GM21526 (cell line): ENCODE measurements around the gene CFAP46.
"Not testable (repeated sequence)": the region's sequence is repeated elsewhere in the genome, so short reads cannot be mapped to it uniquely, and the experiment has no call there.

Experiments
- ATAC-seq: cut with Tn5 transposase; IDR thresholded peaks from one replicate; pipeline ENCODE4 v1.9.1; 2021; ENCODE audit warnings: moderate library complexity; ENCODE audit not compliant: unreplicated experiment, low FRiP score

Gene CFAP46

GRCh38 chr10:132836832-132837540 lies 105.4 kb downstream of the CFAP46 start:
- ATAC-seq = no peak

- no peak for ATAC-seq
Measured at GRCh38 chr10:132836248-132836831, 106.0 kb downstream of the CFAP46 start.

GRCh38 chr10:132835848-132836233 lies 106.5 kb downstream of the CFAP46 start:
- no peak for ATAC-seq

GRCh38 chr10:132834891-132835847 lies 107.2 kb downstream of the CFAP46 start:
- no peak for ATAC-seq

GRCh38 chr10:132834311-132834761 lies 108.0 kb downstream of the CFAP46 start:
- ATAC-seq = no peak

DNA sequence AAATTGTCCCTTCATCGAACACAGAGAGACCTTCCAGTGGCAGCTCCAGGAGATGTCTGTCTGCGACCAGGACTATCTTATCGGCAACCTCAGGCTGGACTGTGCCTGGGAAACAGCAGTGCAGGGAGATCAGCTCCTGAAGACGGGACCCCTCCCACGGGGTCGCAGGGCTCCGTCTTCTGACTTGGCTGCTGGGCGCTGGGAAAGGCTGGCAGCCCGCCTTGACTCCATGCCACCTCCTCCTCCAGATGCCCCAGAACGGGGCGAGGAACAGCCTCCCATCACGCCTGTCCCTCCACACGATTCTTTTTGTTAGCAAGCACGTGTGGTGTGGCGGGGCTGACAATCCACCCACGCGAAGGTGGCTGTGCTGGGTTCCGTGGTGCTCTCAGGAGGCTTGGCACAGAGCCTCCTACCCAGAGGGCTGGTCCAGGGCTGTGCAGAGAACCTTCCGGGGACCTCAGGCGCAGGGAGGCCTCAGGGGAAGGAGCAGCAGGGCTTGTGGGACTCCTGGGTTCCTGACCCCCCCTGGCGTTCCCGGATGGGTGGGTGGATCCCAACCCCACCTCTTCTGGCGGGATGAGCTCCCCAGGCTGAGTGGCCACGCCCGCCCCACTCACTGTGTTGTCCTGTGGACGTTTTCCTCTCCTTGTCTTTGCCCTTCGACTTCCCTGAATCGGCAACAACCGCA lies 108.8 kb downstream of the CFAP46 start:
- ATAC-seq = no peak

DNA sequence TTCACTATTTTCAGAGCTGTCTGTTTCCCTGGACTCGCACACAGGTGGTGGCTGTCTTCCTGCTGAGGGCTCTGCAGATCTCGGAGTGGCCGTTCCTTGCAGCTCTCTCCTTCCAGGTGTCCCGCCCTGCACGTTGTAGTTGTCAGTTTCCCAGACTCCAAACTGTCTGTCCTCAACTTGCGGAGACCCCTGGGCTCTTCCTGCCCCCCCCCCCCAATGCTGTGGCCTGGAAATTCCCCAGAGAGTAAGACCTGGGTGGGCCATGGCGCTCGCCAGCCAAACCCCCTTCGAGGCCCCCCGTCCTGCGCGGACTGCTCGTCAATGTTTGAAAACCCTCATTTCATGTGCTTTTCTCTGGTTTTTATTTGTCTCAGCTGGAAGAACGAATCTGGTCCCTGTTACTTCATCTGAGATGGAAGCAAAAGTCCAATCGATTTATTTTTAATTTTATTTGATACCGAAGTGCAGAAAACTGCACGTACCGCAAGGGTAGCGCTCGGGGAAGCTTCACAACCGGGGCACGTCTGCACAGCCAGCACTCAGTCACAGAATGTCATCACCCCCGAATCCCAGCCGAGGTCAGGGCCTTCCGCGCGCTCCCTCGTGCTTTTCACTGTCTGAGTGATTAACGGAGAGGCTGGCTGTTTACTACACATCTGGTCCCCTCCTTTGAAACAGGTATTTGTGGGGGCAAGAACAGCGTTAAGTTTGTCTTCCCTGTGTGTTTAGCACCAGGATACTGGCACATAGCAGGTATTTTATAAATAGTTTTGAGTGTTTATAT lies 110.0 kb downstream of the CFAP46 start:
- no peak for ATAC-seq

GRCh38 chr10:132829403-132829802 lies 113.0 kb downstream of the CFAP46 start:
- no peak for ATAC-seq

DNA sequence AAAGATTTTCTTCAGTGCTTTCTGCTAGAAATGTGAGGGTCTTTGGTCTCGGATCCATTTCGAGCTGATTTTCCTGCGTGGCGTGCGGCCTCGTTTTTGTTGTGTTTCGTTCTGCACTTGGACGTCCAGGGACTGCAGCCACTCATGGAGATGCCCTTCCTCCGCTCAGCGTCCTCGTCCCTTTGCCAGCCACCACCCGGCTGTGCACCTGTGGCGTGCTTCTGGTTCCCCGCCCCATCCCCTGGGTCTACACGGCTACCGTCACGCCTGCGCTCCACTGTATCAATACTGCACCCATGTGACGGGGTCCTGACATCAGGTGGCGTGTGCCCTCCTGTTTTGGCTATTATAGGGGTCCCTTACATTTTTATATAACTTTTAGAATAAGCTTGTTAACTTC lies 113.7 kb downstream of the CFAP46 start:
- ATAC-seq = no peak

DNA sequence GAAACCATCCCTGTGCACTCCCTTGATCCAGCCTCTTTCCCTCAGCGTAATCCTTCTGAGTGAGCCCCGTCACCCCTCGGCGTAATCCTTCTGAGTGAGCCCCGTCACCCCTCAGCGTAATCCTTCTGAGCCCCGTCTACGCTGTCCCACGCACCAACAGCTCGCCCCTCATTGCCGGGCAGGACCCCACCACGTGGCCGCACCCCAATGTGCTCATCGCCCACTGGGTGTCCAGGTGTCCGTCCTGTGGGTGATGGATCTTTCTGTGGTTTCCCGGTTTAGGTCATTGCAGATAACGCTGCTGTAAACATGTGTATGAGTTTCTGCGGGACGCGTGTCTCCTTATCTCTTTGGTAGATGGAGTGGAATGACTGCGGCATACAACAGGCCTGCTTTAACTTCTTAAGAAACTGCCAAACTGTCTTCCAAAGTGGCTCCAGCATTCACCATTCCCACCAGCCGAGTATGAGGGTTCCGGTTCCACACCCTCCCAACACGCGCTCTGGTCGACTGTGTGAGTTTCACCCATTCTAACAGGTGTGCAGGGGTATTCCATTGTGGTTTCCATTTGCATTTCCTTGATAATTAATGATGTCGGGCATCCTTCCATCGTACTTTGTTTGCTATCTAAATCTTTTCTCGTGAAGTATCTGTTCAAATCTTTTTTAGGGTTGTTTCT lies 114.4 kb downstream of the CFAP46 start:
- no peak for ATAC-seq

DNA sequence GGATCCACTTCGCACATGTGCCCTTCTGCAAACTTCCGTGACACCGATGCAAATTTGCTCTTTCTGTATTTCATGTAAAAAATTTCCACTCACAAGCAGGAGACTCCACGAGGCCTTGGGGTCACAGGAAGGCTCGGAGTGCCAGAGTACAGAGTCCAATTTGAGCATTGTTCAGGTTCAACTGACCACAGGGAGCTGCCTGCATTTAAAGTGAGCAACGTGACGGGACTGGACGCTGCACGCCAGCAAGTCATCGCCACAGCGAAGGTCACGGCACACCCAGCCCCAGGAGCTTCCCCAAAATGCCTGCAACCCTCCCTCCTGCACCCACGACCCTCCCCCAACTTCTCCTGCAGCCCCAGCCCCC lies 115.0 kb downstream of the CFAP46 start:
- ATAC-seq = no peak

GRCh38 chr10:132826524-132827422 lies 115.6 kb downstream of the CFAP46 start:
- ATAC-seq = no peak

DNA sequence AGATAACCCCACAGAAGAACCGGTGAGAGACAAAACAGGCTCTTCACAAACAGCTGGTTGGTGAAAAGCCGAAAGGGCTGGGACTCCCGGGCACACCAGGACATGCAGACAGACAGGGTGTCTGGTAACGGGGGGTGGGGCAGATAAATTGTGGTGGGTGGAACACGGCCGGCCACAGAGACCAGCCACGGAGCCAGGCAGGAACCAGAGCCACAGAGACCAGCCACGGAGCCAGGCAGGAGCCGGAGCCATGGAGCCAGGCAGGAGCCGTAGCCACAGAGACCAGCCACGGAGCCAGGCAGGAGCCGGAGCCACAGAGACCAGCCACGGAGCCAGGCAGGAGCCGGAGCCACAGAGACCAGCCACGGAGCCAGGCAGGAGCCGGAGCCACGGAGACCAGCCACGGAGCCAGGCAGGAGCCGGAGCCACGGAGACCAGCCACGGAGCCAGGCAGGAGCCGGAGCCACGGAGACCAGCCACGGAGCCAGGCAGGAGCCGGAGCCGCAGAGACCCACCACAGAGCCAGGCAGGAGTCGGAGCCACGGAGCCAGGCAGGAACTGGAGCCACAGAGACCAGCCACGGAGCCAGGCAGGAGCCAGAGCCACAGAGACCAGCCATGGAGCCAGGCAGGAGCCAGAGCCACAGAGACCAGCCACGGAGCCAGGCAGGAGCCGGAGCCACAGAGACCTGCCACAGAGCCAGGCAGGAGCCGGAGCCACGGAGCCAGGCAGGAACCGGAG lies 116.4 kb downstream of the CFAP46 start:
- ATAC-seq = not testable (repeated sequence)

- no peak for ATAC-seq
Measured at GRCh38 chr10:132820056-132820455, 122.3 kb downstream of the CFAP46 start.

GRCh38 chr10:132817701-132818211 lies 124.6 kb downstream of the CFAP46 start:
- ATAC-seq = no peak

DNA sequence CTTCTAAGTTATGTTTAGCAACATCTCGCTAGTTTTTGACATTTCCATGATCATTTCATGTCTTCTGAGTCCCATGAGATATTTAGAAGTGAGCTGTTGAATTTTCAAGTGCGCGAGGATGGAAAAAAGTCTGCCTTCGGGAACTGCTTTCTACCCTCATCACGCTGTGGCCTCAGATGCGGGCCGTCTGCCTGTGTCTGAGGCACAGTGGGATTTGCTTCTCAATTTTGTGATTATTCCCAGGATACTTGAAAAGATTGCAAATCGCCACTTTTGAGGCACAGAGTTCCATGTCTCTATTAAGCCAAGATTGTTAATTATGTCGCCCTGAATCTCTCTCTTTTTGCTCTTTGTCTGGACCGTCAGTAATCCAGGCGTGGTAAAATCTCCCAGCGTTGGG lies 125.7 kb downstream of the CFAP46 start:
- ATAC-seq = no peak

DNA sequence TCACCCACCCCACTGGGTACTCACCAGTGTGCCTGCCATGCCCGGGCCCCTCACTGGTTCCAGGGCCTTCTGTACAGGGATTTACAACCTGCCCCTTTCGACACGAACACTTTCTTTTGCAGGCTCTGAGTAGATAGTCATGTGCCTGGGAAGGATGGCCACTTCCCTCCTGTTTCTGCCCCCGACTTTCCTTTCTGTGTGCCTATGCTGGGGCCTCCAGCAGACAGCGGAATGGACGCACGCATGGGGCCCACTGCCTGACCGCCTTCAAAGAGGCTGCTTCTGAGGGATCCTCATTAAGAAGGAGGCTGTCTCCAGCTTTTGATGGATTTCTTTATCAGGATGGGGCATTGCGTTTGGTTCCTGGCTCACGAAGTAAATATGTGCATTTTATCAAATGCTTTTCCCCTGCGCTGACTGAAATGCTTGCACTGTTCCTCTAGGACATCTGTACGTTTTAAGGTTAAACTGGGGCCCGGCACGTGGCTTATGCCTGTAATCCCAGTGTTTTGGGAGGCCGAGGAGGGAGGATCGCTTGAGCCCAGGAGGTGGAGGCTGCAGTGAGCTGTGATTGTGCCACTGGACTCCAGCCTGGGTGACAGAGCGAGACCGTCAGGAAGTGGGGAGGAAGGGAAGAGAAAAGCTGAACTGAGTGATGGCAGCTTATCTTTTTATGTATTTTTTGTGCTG lies 127.1 kb downstream of the CFAP46 start:
- no peak for ATAC-seq
